HG02938 (cell line): ENCODE data around the gene ART5.
"Not testable (repeated sequence)": the region's sequence is repeated elsewhere in the genome, so short reads cannot be mapped to it uniquely, and the experiment has no call there.

Experiments
- ATAC-seq: cut with Tn5 transposase; IDR thresholded peaks from one replicate; pipeline ENCODE4 v1.9.1; 2021; ENCODE audit warnings: mild to moderate bottlenecking, moderate library complexity; ENCODE audit not compliant: unreplicated experiment

ART5 gene

DNA sequence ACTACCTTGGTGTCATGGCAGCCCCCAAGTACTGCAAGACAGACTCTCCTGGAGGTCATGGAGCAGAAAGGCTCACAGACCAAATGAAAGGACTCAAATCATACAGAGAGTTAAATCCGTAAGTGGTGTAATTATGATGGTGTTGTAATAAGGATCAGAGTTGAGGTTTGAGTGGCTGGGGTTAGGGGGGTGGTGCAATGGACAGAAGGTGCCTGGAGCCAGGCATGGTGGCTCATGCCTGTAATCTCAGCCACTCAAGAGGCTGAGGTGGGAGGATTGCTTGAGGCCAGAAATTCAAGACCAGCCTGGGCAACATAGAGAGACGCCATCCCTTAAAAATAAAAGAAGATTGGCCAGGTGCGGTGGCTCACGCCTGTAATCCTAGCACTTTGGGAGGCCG is 18.7 kb downstream of the ART5 start:
- no peak for ATAC-seq

DNA sequence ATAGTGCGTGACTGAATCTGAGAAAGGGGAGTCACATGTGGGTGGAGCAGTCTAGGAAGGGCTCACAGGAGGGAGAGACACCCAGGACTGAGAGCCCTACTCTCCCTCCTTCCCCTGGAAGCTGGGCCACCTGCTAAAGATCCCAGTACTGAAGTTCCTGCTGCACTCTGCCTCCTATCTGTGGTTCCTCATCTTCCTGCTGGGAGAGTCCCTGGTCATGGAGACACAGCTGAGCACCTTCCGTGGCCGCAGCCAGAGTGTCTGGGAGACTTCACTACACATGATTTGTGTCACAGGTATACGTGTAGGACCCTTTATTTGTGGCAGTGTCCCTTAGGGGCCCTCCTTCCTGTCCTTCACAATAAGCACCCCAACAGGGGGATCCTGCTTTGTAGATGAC is 19.3 kb downstream of the ART5 start:
- ATAC-seq = no peak

- no peak for ATAC-seq
Observed at GRCh38 chr11:3617990-3618389, 23.8 kb downstream of the ART5 start.

GRCh38 chr11:3616721-3617460 is 24.9 kb downstream of the ART5 start:
- ATAC-seq = no peak

- ATAC-seq = no peak
Observed at GRCh38 chr11:3615998-3616397, 25.8 kb downstream of the ART5 start.

DNA sequence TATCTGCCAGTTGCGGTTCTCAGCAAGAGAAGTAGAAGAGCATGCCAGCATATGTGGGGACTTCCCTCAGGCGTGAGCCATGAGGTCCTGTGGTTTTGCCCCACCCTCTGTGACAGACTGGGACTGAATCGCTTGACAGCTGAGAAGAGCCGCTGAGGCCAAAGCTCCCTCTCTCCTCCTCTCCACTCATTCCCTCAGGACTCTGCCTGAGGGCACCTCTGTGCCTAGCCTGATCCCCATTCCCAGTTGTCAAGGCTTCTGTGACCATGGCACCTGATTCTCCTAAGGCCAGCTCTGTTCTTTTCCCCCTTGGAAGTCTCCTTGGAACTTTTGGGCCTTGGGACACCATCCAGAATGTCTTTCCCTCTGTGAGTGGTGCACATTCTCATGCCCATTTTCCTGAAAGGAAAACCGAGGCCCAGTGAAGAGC is 27.0 kb downstream of the ART5 start:
- ATAC-seq = no peak

DNA sequence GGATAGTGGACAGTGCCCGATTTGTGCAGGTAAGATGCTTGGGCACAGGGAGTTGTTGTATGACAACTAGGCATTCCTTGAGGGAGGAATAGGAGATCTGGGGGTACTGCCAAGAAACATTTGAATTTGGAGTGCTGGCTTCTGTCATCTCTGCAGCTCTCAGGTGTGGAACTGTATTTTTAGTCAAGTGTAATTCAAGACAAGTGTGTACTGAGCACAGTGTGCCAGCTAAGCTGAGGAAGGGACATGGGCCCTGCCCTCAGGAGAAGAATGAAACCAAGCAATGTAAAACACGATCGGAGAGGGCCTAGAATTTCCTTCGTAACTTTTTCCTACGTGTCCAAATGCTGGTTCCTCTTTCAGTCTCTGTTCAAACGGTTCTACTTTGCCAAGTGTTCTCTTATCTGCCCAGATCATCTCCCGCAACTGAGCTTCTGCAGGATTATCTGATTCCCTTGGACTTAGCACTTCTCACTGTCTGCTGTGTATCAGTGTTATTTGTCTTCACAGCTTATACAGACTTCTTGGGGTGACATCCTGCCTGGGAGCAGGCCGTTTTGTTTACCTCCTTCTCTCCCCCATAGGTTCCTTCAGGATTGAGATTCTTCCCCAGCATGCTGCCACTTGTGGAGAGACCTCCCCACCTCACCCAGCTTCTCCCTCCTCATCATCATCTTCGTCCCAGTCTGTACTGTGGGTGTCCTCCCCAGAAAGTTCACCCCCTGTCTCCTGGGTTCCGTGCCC is 27.6 kb downstream of the ART5 start:
- no peak for ATAC-seq

GRCh38 chr11:3611976-3612678 is 29.7 kb downstream of the ART5 start:
- no peak for ATAC-seq

DNA sequence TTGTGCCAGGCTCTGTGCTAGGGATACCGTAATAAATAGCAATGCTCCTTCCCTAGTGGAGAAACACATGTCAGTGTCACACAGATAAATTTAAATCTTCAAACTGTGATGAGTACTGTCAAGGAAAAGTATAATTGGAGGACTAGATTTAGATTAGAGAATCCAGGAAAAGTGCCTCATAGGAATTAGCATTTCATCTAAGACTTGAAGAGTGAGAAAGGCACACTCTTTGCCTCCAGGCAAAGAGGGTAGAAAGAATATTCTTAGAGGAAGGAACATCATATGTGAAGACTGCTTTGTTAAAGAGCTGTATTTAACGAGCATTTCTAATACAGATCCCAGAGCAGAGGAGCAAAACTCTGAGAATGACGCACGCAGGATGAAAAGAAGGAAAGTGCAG is 30.9 kb downstream of the ART5 start:
- ATAC-seq = no peak

DNA sequence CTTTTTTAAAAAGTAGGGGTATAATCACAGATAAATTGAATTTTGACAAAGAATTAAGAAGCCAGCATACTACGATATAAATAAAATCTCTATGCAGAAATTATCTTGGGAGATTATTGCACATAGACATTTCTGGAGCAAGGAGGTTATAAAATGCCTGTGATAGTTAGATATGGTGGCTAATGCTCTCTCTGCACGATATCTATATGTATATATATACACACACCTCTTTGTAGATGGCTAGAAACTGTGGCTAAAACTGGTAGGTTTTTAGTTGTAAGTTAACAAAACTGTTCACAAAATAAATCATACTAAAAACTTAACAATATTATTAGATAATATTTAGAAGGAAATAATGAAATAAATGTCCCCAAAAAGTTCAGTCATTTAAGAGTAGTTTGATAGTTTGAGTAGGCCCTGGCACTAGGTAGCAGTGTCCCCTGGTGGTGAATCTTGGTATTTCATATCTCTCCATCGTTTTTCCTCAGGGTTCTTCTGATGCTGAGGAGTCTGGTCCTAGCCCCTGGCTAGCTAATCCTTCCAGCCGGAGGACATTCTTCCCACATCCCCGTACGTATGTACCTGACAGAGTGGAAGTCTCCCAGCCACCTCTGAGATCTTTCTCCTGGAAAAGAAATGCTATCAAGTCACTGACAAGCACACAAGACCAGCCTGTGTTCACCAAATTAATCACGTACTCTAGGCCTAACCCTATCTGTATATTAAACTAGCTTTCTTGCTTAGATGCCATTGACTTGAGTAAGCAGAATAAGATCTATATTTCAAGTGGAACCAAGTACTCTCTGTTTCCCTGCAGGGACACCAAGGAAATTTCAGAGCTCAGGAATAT is 32.2 kb downstream of the ART5 start:
- ATAC-seq = no peak

DNA sequence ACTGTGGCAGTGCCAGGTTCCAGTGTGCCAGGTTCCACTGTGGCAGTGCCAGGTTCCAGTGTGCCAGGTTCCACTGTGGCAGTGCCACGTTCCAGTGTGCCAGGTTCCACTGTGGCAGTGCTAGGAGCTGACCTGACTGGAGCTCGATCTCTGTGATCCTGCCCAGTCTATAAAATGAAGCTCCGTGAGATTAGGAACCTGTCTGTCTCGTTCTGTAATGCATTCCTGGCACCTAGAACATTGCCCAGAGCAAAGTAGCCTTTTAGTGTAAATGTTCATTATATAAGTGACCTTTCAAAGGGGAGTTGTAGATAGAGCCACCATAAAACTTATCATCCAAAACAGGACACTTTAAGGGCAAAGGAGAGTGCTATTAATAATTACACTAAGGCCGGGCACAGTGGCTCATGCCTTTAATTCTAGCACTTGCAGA is 36.0 kb downstream of the ART5 start:
- ATAC-seq = no peak

- no peak for ATAC-seq
Observed at GRCh38 chr11:3605283-3605662, 36.5 kb downstream of the ART5 start.

DNA sequence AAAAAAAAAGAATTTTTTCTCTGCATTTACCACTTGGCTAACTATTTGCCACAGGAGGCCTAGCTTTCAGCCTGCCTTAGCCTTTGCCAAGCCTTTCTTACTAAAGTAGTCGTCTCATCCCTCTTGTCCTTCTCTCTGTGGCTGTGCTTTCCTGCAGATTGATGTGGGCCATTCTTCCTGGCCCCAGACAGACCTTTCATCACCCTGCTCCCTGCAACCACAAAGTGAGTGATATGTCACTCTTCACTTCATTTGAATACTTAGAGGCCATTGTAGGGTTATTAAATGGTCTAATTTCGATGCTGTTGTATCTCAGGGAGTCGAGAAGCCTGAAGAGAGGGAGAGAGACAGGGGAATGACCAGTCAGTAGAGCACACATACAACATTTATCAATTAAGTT is 37.6 kb downstream of the ART5 start:
- ATAC-seq = no peak

DNA sequence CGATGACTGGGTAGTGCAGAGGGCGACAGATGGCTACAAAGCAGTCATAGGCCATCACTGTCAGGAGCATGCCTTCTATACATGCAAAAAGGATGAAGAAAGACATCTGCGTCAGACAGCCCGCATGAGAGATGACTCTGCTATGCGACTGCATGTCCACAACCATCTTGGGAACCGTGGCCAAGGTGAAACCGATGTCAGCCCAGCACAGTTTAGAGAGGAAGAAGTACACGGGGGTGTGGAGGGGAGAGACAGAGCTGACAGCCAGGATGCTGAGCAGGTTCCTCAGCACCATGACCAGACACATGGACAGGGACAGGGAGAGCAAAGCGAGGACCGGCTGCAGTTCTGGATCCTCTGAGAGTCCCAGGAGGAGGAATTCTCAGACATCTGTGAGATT is 41.6 kb downstream of the ART5 start:
- not testable (repeated sequence) for ATAC-seq

DNA sequence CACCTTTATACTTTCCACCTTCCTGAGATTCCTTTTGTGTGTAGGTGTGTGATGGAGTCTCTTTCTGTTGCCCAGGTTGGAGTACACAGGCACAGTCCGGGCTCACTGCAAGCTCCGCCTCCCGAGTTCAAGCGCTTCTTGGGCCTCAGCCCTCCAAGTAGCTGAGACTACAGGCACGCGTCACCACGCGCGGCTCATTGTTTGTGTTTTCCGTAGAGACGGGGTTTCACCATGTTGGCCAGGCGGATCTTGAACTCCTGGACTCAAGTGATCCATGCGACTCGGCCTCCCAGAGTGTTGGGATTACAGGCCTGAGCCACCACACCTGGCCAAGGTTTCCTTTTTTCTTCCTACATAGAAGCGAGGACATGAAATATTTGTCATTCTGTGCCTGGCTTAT is 44.0 kb downstream of the ART5 start:
- not testable (repeated sequence) for ATAC-seq

DNA sequence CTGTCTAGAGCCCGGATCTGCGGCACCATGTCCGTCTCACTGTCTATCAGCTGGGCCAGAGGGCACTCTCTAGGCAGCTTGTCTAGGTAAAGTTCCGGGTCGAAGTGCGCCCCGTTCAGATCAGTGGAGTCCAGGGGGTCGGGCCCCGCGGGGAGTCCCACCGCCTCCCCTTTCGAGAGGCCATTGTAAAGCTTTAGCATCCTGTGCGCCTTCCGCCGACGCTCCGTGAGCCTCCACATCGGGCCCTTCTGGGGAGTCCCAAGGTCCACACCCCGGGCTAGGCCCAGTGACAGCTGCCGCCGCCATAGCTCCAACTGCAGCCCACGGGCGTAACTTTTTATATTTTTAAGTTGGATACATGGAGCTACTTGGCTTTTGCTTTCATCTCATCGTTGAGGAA is 50.5 kb downstream of the ART5 start:
- ATAC-seq = not testable (repeated sequence)

DNA sequence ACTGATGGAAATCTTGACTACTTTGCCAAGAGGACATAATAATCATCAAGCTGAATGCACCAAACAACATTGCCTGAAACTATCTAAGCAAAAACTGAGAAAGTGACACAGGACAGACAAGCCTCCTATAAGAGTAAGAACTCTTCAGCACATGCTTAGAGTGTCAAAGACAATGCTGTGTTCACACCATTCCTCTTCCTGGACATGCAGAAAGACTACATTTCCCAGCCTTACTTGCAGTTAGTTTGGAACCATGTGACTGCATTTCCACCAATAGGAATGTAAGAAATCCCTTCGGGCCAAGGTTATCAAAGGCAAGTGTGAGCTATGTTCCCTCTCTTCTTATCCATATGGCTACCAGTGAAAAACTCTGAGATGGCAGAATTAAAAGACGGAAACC is 51.6 kb downstream of the ART5 start:
- ATAC-seq = not testable (repeated sequence)

- ATAC-seq = not testable (repeated sequence)
Observed at GRCh38 chr11:3588776-3589175, 53.0 kb downstream of the ART5 start.
